WI38 (cell line): ENCODE results near the gene MAML3.

Source experiments
- H3K4me3 ChIP-seq: 2 replicates; pipeline ENCODE4 v1.5.1; 2011; ENCODE audit warnings: low read depth, mild to moderate bottlenecking, control low read depth, low read length
- CTCF ChIP-seq: IDR thresholded peaks from 2 replicates; pipeline ENCODE4 v1.5.1; 2012; ENCODE audit warnings: low read depth, mild to moderate bottlenecking, control low read depth, low read length

The MAML3 gene

GRCh38 chr4:140031706-140032105 is 122.3 kb downstream of the MAML3 start:
- TF ChIP-seq CTCF: no peak
- no peak overlapping the region for H3K4me3 ChIP-seq

GRCh38 chr4:140031061-140031460 is 122.9 kb downstream of the MAML3 start:
- TF ChIP-seq CTCF: no peak

GRCh38 chr4:140028676-140029517 is 125.1 kb downstream of the MAML3 start:
- no peak for TF ChIP-seq CTCF
- H3K4me3 ChIP-seq: no peak overlapping the region

More at GRCh38 chr4:140031061-140031460, 122.9 kb downstream of the MAML3 start:
- no peak overlapping the region for H3K4me3 ChIP-seq

GRCh38 chr4:140028101-140028500 is 125.9 kb downstream of the MAML3 start:
- no peak for TF ChIP-seq CTCF
- H3K4me3 ChIP-seq: no peak overlapping the region

- H3K4me3 ChIP-seq: no peak overlapping the region
- no peak for TF ChIP-seq CTCF
Measured at GRCh38 chr4:140027101-140027500, 126.9 kb downstream of the MAML3 start.

GRCh38 chr4:140025470-140025869 is 128.5 kb downstream of the MAML3 start:
- no peak overlapping the region for H3K4me3 ChIP-seq
- TF ChIP-seq CTCF: no peak
